HepG2 (cell line): ENCODE results near the gene PNP. TPM values are rescaled to one million over a fixed set of nuclear protein-coding genes. Genes with fewer than 3 reads are reported as not detected.
A peak's percentile ranks its signal among the peaks of the same experiment; 100 is the strongest.

Source experiments
- ARID3A ChIP-seq: IDR thresholded peaks from 2 replicates; pipeline ENCODE4 v1.6.1; 2012; ENCODE audit warnings: low read depth, low read length, improper control_type of control experiment
- ATF4 ChIP-seq, 2 experiments: fragments of 450-650 bp in 1 of 2; sonication (generic) in 1 of 2; formaldehyde crosslinking; IDR thresholded peaks; 2 replicates each; pipeline versions ENCODE4 v1.5.0 to v1.8.0; 2020 to 2022; ENCODE audit warnings: mild to moderate bottlenecking in 1 of 2, missing genetic modification reagents in 1 of 2
- E2F2 ChIP-seq: sonication (generic); formaldehyde crosslinking; IDR thresholded peaks from 2 replicates; pipeline ENCODE4 v1.4.0; 2020; ENCODE audit warnings: missing genetic modification reagents, borderline replicate concordance
- FOXP1 ChIP-seq, 2 experiments: fragments of 450-650 bp in 1 of 2; IDR thresholded peaks; 2 replicates each; pipeline ENCODE4 v1.6.1; 2017 to 2018; ENCODE audit warnings: antibody characterized with exemption in 1 of 2
- HIC2 ChIP-seq: sonication (generic); formaldehyde crosslinking; IDR thresholded peaks from 2 replicates; pipeline ENCODE4 v1.9.0; 2022; ENCODE audit warnings: low read depth, missing genetic modification reagents
- HNRNPUL1 ChIP-seq: fragments of 200-400 bp; formaldehyde crosslinking; IDR thresholded peaks from 2 replicates; pipeline ENCODE4 v1.6.1; 2017; ENCODE audit warnings: low read depth, mild to moderate bottlenecking, low read length, moderate library complexity
- JARID2 ChIP-seq: sonication (generic); formaldehyde crosslinking; IDR thresholded peaks from 2 replicates; pipeline ENCODE4 v1.8.1; 2023; ENCODE audit warnings: missing genetic modification reagents, inconsistent platforms; ENCODE audit not compliant: insufficient replicate concordance
- MIXL1 ChIP-seq: IDR thresholded peaks from 2 replicates; pipeline ENCODE4 v1.6.1; 2016
- PHF20 ChIP-seq: sonication (generic); formaldehyde crosslinking; IDR thresholded peaks from 2 replicates; pipeline ENCODE4 v1.5.0; 2020; ENCODE audit warnings: mild to moderate bottlenecking, missing genetic modification reagents
- PHF5A ChIP-seq: IDR thresholded peaks from one replicate; pipeline ENCODE4 v1.6.1; 2018; ENCODE audit warnings: low read depth, missing genetic modification reagents; ENCODE audit not compliant: unreplicated experiment
- RCOR2 ChIP-seq: IDR thresholded peaks from 2 replicates; pipeline ENCODE4 v1.6.1; 2016; ENCODE audit warnings: missing biosample characterization, missing genetic modification reagents
- SP140L ChIP-seq: sonication (generic); formaldehyde crosslinking; IDR thresholded peaks from 2 replicates; pipeline ENCODE4 v1.4.0; 2020; ENCODE audit warnings: missing genetic modification reagents, borderline replicate concordance
- ZBTB26 ChIP-seq: IDR thresholded peaks from 2 replicates; pipeline ENCODE4 v1.6.1; 2016; ENCODE audit warnings: missing compliant biosample characterization, missing genetic modification reagents, borderline replicate concordance
- ZBTB34 ChIP-seq: sonication (generic); formaldehyde crosslinking; IDR thresholded peaks from 2 replicates; pipeline ENCODE4 v1.8.0; 2022; ENCODE audit warnings: mild to moderate bottlenecking, missing genetic modification reagents
- ZNF563 ChIP-seq: sonication (generic); formaldehyde crosslinking; IDR thresholded peaks from 2 replicates; pipeline ENCODE4 v1.8.0; 2022; ENCODE audit warnings: mild to moderate bottlenecking, moderate library complexity, missing genetic modification reagents
- ZNF629 ChIP-seq: sonication (generic); formaldehyde crosslinking; conservative IDR thresholded peaks from 2 replicates; pipeline ENCODE4 v1.5.0; 2020; ENCODE audit warnings: missing genetic modification reagents
- polyA plus RNA-seq, 8 experiments: library from polyadenylated mRNA; depleted of rRNA in 3 of 8; stranded (reverse) in 7 of 8; unstranded in 1 of 8; fragments of >200 nt; fragmentation: Illumina TruSeq in 4 of 8; extraction: Trizol in 4 of 8; gene quantifications; 2 replicates each; pipeline versions ENCODE4 v1.2.1 to v1.2.3, GENCODE V29; 2011 to 2016; ENCODE audit warnings: low read depth in 4 of 8, missing spikeins in 1 of 8, mixed read lengths in 1 of 8; ENCODE audit not compliant: insufficient read depth in 1 of 8
- total RNA-seq, 5 experiments: library from RNA; depleted of rRNA; stranded (reverse); fragments of >200 nt; fragmentation: Illumina TruSeq; extraction: Trizol; gene quantifications; 2 replicates each; pipeline ENCODE4 v1.2.3, GENCODE V29; 2016; ENCODE audit warnings: low read depth in 1 of 5

Gene PNP
- total and polyA plus RNA-seq, 2 of the 13 experiments (the other 11 are each of a cell fraction or from before 2014, with no cell fraction given), result 45.4 to 74.8 TPM

GRCh38 chr14:20461225-20462141 lies 7.7 kb upstream of the PNP start, which contains the start of gene PIP4P1 (continued):
- peak; percentile 79 for TF ChIP-seq ZNF563
- no peak for TF ChIP-seq JARID2
- TF ChIP-seq PHF5A, result peak; percentile 90
- TF ChIP-seq RCOR2, result no peak; the same call in 1 of the 2 replicates
- no peak for TF ChIP-seq ARID3A
- TF ChIP-seq HIC2, result no peak
- no peak for TF ChIP-seq E2F2 (CRISPR knock-in tag)
- TF ChIP-seq ATF4 (CRISPR knock-in tag; IDR thresholded peaks at IDR 0.05), result peak in 1 of 2 experiments; percentile 71; a peak in 1 of 4 replicates
- no peak for TF ChIP-seq ZBTB34 (CRISPR knock-in tag)
- no peak for TF ChIP-seq FOXP1 (IDR thresholded peaks at IDR 0.05)
- peak; percentile 53 for TF ChIP-seq FOXP1 (CRISPR knock-in tag; IDR thresholded peaks at IDR 0.05)
- TF ChIP-seq MIXL1, result peak; percentile 79
- peak; percentile 71; the same call in 1 of the 2 replicates for TF ChIP-seq ZBTB26
- TF ChIP-seq PHF20 (CRISPR knock-in tag), result peak; percentile 91
- no peak for TF ChIP-seq HNRNPUL1
- TF ChIP-seq SP140L (CRISPR knock-in tag), result no peak
- TF ChIP-seq ZNF629, result no peak; the same call in 1 of the 2 replicates
